22Rv1 (cell line): ENCODE data around the gene SEZ6.

ENCODE experiments used
- CTCF ChIP-seq: fragments of 450-650 bp; IDR thresholded peaks from 2 replicates; pipeline ENCODE4 v1.5.1; 2017; ENCODE audit warnings: mild to moderate bottlenecking
- ZFX ChIP-seq: fragments of 450-650 bp; IDR thresholded peaks from 2 replicates; pipeline ENCODE4 v1.6.1; 2017; ENCODE audit warnings: antibody characterized with exemption, borderline replicate concordance

GRCh38 chr17:28992625-28993600 lies 12.9 kb downstream of the SEZ6 start:
- TF ChIP-seq CTCF: no peak
- no peak for TF ChIP-seq ZFX
